ENCODE results near the gene FAM3B.

FAM3B gene

DNA sequence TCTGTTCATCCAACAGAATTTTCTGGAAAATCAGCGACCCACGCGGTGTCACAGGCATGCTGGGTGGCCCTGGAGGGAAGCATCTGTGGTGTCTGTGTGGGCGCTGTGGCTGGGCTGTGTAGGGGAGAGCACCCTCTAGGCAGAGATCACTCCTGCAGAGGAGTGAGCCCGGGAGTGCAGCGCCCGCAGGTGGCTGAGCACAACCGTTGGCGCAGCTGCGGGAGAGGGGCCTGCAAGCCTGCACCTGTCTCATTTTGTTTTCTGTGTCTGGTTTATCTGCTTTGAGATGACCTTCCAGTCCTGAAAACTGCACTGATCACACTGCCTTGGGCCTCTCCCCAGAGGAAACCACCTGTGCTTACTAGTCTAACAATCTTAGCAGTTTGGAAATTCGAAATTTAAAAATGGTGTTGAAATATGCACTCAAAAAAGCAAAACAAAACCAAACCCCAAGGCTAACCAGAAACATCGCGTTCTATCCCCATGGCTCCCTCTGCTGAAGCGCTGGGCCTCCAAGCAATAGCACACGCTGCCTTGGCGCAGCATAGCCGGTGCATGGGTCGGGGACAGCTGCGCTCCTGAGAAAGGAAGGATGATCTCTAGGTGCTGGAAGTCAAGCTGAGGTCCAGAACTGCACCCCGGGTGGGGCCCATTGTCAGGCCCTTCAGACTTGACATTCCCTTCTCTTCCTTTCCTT lies 4.8 kb downstream of the FAM3B start:
- TF ChIP-seq, protein P1, sequence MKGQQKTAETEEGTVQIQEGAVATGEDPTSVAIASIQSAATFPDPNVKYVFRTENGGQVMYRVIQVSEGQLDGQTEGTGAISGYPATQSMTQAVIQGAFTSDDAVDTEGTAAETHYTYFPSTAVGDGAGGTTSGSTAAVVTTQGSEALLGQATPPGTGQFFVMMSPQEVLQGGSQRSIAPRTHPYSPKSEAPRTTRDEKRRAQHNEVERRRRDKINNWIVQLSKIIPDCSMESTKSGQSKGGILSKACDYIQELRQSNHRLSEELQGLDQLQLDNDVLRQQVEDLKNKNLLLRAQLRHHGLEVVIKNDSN (IDR thresholded peaks at IDR 0.05) = no peak
- TF ChIP-seq NFIC (IDR thresholded peaks at IDR 0.05) = no peak
- TF ChIP-seq TEAD4 (IDR thresholded peaks at IDR 0.05) = no peak
- TF ChIP-seq, protein P2, sequence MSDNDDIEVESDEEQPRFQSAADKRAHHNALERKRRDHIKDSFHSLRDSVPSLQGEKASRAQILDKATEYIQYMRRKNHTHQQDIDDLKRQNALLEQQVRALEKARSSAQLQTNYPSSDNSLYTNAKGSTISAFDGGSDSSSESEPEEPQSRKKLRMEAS (IDR thresholded peaks at IDR 0.05) = no peak

- TF ChIP-seq ZBTB7A (IDR thresholded peaks at IDR 0.05; ENCODE audit: low read depth) = no peak
- no peak for TF ChIP-seq TAF1 (IDR thresholded peaks at IDR 0.05; ENCODE audit: low read depth)
- TF ChIP-seq, protein P3, sequence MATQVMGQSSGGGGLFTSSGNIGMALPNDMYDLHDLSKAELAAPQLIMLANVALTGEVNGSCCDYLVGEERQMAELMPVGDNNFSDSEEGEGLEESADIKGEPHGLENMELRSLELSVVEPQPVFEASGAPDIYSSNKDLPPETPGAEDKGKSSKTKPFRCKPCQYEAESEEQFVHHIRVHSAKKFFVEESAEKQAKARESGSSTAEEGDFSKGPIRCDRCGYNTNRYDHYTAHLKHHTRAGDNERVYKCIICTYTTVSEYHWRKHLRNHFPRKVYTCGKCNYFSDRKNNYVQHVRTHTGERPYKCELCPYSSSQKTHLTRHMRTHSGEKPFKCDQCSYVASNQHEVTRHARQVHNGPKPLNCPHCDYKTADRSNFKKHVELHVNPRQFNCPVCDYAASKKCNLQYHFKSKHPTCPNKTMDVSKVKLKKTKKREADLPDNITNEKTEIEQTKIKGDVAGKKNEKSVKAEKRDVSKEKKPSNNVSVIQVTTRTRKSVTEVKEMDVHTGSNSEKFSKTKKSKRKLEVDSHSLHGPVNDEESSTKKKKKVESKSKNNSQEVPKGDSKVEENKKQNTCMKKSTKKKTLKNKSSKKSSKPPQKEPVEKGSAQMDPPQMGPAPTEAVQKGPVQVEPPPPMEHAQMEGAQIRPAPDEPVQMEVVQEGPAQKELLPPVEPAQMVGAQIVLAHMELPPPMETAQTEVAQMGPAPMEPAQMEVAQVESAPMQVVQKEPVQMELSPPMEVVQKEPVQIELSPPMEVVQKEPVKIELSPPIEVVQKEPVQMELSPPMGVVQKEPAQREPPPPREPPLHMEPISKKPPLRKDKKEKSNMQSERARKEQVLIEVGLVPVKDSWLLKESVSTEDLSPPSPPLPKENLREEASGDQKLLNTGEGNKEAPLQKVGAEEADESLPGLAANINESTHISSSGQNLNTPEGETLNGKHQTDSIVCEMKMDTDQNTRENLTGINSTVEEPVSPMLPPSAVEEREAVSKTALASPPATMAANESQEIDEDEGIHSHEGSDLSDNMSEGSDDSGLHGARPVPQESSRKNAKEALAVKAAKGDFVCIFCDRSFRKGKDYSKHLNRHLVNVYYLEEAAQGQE (IDR thresholded peaks at IDR 0.05; ENCODE audit: low read depth) = no peak
- TF ChIP-seq NFIC (IDR thresholded peaks at IDR 0.05) = no peak
- no peak for TF ChIP-seq YY1 (IDR thresholded peaks at IDR 0.05; ENCODE audit: low read depth)
- TF ChIP-seq CREB1 (IDR thresholded peaks at IDR 0.05; ENCODE audit: low read depth) = no peak
- TF ChIP-seq EGR1 (IDR thresholded peaks at IDR 0.05) = no peak
Measured at GRCh38 chr21:41321908-41322495, 5.4 kb downstream of the FAM3B start.

DNA sequence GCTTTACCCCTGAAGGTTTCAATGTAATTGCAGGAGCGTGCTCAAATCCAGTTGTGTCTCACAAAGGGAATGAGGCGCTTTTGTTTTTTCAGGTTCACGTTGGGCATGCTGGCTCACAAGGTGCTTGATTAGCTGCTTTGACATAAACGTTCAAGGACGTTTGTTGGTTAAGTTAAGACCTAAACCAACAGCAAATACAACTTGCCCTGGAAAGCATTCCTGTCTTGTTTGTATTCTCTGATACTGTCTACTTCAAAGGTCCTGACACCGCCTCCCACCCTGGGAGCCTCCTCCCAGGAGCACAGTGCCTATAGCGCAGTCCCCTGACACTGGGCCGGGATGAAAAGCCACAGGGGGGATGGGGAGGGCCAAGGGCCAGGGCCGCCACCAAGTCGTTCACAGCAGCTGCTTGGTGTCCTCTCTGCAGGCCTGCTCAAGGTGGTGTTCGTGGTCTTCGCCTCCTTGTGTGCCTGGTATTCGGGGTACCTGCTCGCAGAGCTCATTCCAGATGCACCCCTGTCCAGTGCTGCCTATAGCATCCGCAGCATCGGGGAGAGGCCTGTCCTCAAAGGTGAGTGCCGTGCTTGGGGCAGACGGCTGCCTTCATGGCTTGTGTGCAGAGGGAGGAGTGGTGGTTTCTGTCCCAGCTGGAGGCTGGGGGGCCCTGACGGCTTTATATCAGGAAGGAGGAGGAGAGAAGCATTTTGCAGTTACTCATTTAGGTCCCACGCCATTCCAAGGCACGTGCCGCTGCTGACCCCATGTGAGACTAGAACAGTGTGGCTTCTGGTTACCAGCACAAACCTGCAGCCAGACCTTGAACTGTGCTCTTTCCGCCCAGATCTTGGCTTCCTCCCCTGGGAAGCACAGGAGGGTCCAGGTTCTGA lies 6.1 kb downstream of the FAM3B start:
- TF ChIP-seq EGR1 (IDR thresholded peaks at IDR 0.05) (no peak), CREB1 (IDR thresholded peaks at IDR 0.05; ENCODE audit: low read depth) (no peak), ZBTB7A (IDR thresholded peaks at IDR 0.05; ENCODE audit: low read depth) (no peak), FOXM1 (IDR thresholded peaks at IDR 0.05; ENCODE audit: borderline replicate concordance, low read depth) (no peak), RAD21 (IDR thresholded peaks at IDR 0.05; ENCODE audit: low read depth) (no peak), TCF12 (IDR thresholded peaks at IDR 0.05; ENCODE audit: low read depth) (no peak), EP300 (IDR thresholded peaks at IDR 0.05; ENCODE audit: borderline replicate concordance) (no peak), CEBPB (IDR thresholded peaks at IDR 0.05) (no peak), YY1 (IDR thresholded peaks at IDR 0.05; ENCODE audit: low read depth) (no peak), TAF1 (IDR thresholded peaks at IDR 0.05; ENCODE audit: low read depth) (no peak), TEAD4 (IDR thresholded peaks at IDR 0.05) (no peak), NFIC (IDR thresholded peaks at IDR 0.05) (no peak)
- TF ChIP-seq, protein P1 (IDR thresholded peaks at IDR 0.05) = no peak
- TF ChIP-seq, protein P3 (IDR thresholded peaks at IDR 0.05; ENCODE audit: low read depth) = no peak
- TF ChIP-seq, protein P2 (IDR thresholded peaks at IDR 0.05) = no peak

- TF ChIP-seq FOXM1 (IDR thresholded peaks at IDR 0.05; ENCODE audit: borderline replicate concordance, low read depth) = no peak
- TF ChIP-seq RAD21 (IDR thresholded peaks at IDR 0.05; ENCODE audit: low read depth) = no peak
- no peak for TF ChIP-seq YY1 (IDR thresholded peaks at IDR 0.05; ENCODE audit: low read depth)
- no peak for TF ChIP-seq TEAD4 (IDR thresholded peaks at IDR 0.05)
- TF ChIP-seq CEBPB (IDR thresholded peaks at IDR 0.05) = no peak
- TF ChIP-seq ZBTB7A (IDR thresholded peaks at IDR 0.05; ENCODE audit: low read depth) = no peak
Measured at GRCh38 chr21:41325138-41325912, 8.7 kb downstream of the FAM3B start.
